Keratinocyte (primary cell): Measurements from ENCODE around the gene SPATA4. TPM values are rescaled to one million over a fixed set of nuclear protein-coding genes. Genes with fewer than 3 reads are reported as not detected.

Experiments used
- DNase-seq: peaks from one replicate; pipeline ENCODE4 v3.0.0-alpha.2; 2011; ENCODE audit warnings: low read depth, missing footprints, low spot score
- FAIRE-seq: peaks from 2 replicates; lab custom pipeline; 2011; peaks lifted over from hg19 to GRCh38; lab: Jason Lieb, UNC
- H2AFZ ChIP-seq: 2 replicates; pipeline ENCODE4 v1.6.0; 2012; ENCODE audit warnings: low read length, control low read depth, inconsistent platforms; ENCODE audit not compliant: control insufficient read depth
- H3K27ac ChIP-seq: 2 replicates; pipeline ENCODE4 v1.5.1; 2011; ENCODE audit warnings: low read length; ENCODE audit not compliant: control insufficient read depth, insufficient read depth
- H3K27me3 ChIP-seq: 3 replicates; pipeline ENCODE4 v1.6.0; 2011; ENCODE audit warnings: low read length; ENCODE audit not compliant: control insufficient read depth, insufficient read depth; ENCODE audit errors: extremely low read depth
- H3K36me3 ChIP-seq, 2 experiments: 2 replicates in 1 of 2; 3 replicates in 1 of 2; pipeline ENCODE4 v1.5.1; 2011; ENCODE audit warnings: low read length in 2 of 2, mild to moderate bottlenecking in 1 of 2; ENCODE audit not compliant: control insufficient read depth in 2 of 2, insufficient read depth in 2 of 2; ENCODE audit errors: extremely low read depth in 1 of 2
- H3K4me1 ChIP-seq: 3 replicates; pipeline ENCODE4 v1.5.1; 2011; ENCODE audit warnings: low read length; ENCODE audit not compliant: control insufficient read depth, insufficient read depth; ENCODE audit errors: extremely low read depth
- H3K4me2 ChIP-seq: 3 replicates; pipeline ENCODE4 v1.6.0; 2011; ENCODE audit warnings: low read depth, low read length; ENCODE audit not compliant: control insufficient read depth, insufficient read depth; ENCODE audit errors: extremely low read depth
- H3K4me3 ChIP-seq, 3 experiments: fragments of 200-600 bp in 1 of 3; sonication (generic) in 1 of 3; 2 replicates in 2 of 3; 3 replicates in 1 of 3; pipeline ENCODE4 v1.5.1; 2011 to 2016; ENCODE audit warnings: low read length in 3 of 3, mild to moderate bottlenecking in 3 of 3, control low read depth in 2 of 3, inconsistent platforms in 1 of 3, low read depth in 1 of 3, mixed read lengths in 1 of 3, mixed run types in 1 of 3, moderate library complexity in 1 of 3; ENCODE audit not compliant: control insufficient read depth in 2 of 3, insufficient read depth in 2 of 3; ENCODE audit errors: extremely low read depth in 1 of 3
- H3K79me2 ChIP-seq: 2 replicates; pipeline ENCODE4 v1.6.0; 2012; ENCODE audit warnings: low read length; ENCODE audit not compliant: control insufficient read depth, insufficient read depth
- H3K9ac ChIP-seq: 3 replicates; pipeline ENCODE4 v1.6.0; 2011; ENCODE audit warnings: low read length; ENCODE audit not compliant: control insufficient read depth, insufficient read depth; ENCODE audit errors: extremely low read depth
- H3K9me1 ChIP-seq: 3 replicates; pipeline ENCODE4 v1.6.0; 2011; ENCODE audit warnings: low read length; ENCODE audit not compliant: control insufficient read depth, insufficient read depth; ENCODE audit errors: extremely low read depth
- H3K9me3 ChIP-seq: 2 replicates; pipeline ENCODE4 v1.5.1; 2012; ENCODE audit warnings: low read depth, low read length; ENCODE audit not compliant: control insufficient read depth
- H4K20me1 ChIP-seq: 3 replicates; pipeline ENCODE4 v1.6.0; 2011; ENCODE audit warnings: low read length; ENCODE audit not compliant: control insufficient read depth, insufficient read depth; ENCODE audit errors: extremely low read depth
- CTCF ChIP-seq, 3 experiments: IDR thresholded peaks in 1 of 3; conservative IDR thresholded peaks in 1 of 3; optimal IDR thresholded peaks in 1 of 3; 2 replicates in 2 of 3; 3 replicates in 1 of 3; pipeline versions ENCODE3 to v1.5.1; 2011; ENCODE audit warnings: low read length in 3 of 3, mild to moderate bottlenecking in 3 of 3, moderate library complexity in 2 of 3, control low read depth in 1 of 3, inconsistent platforms in 1 of 3; ENCODE audit not compliant: insufficient read depth in 2 of 3; ENCODE audit errors: extremely low read depth in 1 of 3
- EZH2 ChIP-seq: IDR thresholded peaks from one replicate; pipeline ENCODE4 v1.6.1; 2012; ENCODE audit warnings: inconsistent platforms, mild to moderate bottlenecking, low read length, moderate library complexity
- dilution Hi-C: fragments of 300-500 bp; cut with MboI; formaldehyde crosslinking; loops from one replicate; pipeline ENCODE4 v1.7.0; 2020; ENCODE audit warnings: low sequenced_read_pairs; ENCODE audit not compliant: extremely low pct_ligation_motif_present
- polyA plus RNA-seq, 5 experiments: library from polyadenylated mRNA; depleted of rRNA in 3 of 5; stranded (reverse) in 3 of 5; stranded (forward) in 1 of 5; unstranded in 1 of 5; fragments of >200 nt; gene quantifications; 1 replicate in 1 of 5; 2 replicates in 3 of 5; 3 replicates in 1 of 5; pipeline versions ENCODE4 v1.2.1 to v1.2.3, GENCODE V29; 2011 to 2012; ENCODE audit warnings: missing spikeins in 2 of 5, low read depth in 1 of 5, low replicate concordance in 1 of 5

SPATA4 gene
- polyA plus RNA-seq, 1 donor (not counting 4 experiments of a cell fraction or from before 2014, with no cell fraction given): 0.12 TPM

DNA sequence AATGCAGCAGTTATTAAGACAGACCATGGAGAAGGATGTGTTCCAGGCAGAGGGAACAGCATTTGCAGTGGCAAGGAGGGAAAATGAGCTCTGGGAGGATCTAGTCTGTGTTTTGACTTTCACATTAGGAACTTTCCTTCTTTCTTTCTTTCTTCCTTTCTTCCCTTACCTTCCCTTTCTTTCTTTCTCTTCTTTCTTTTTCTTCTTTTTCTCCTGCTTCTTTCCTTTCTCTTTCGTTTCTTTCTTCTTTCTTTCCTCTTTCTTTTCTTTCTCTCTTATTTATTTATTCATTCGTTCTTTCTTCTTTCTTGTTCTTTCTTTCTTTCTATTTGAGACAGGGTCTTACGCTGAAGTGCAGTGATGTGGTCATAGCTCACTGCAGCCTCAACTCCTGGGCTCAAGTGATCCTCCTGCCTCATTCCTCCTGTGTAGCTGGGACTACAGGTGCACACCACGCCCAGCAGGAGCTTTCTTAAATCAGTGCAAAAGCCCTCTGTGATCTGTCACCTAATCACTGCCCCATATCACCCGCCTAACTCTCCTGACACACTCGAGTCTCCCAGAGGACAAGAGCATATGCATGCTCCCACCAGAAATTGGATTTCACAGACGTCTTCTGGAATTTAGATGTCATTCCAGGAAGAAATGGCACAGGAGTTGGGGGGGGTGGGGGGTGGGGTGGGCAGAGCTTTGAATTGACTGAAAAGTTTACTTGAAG lies 15.4 kb upstream of the SPATA4 start:
- Histone ChIP-seq H3K27me3 (peaks cover 11% of the 10 kb centered on the region), H3K79me2 (no peaks in the 10 kb centered on the region), H3K27ac (no peak overlapping the region), H4K20me1 (no peaks in the 10 kb centered on the region), H3K9me1 (no peaks in the 10 kb centered on the region), H3K9ac (no peak overlapping the region), H3K4me1 (no peaks in the 10 kb centered on the region), H2AFZ (no peak overlapping the region), H3K9me3 (no peaks in the 10 kb centered on the region), H3K4me3 (no peak overlapping the region), H3K36me3 (no peaks in the 10 kb centered on the region), H3K4me2 (no peak overlapping the region)
- no peak for FAIRE-seq
- TF ChIP-seq EZH2: no peak
- TF ChIP-seq CTCF (optimal IDR thresholded peaks at IDR 0.05 in 1 of 3, IDR thresholded peaks at IDR 0.05 in 1 of 3, conservative IDR thresholded peaks at IDR 0.05 in 1 of 3; ENCODE audit: extremely low read depth in 1 of 3, insufficient read depth in 2 of 3, low read length in 3 of 3): no peak
- dilution Hi-C loops: no loop called here
- no peak for DNase-seq

DNA sequence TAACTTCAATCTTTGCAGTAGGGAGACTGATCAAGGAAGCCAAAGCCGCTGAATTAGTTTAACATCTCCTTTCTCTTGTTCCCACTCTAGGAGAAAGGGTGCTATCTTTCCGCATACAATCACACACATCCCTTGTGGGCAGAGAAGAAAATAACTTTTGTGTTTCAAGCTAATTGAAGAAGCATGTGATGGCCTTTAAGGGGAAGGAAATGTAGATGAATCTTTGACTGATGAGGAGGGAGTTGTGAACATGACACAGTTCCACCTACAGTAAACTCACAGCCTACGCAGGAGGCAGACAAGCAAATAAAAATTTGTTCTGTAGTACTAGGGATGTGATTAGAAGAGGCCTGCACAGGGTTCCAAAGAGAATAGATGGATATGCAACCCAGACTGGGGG lies 14.7 kb upstream of the SPATA4 start:
- peaks cover 11% of the 10 kb centered on the region for H3K27me3 ChIP-seq
- FAIRE-seq (no peak), DNase-seq (no peak)
- H3K4me1 ChIP-seq: no peaks in the 10 kb centered on the region
- H2AFZ ChIP-seq: no peak overlapping the region
- H3K36me3 ChIP-seq: no peaks in the 10 kb centered on the region
- no peaks in the 10 kb centered on the region for H3K9me3 ChIP-seq
- TF ChIP-seq CTCF (optimal IDR thresholded peaks at IDR 0.05 in 1 of 3, IDR thresholded peaks at IDR 0.05 in 1 of 3, conservative IDR thresholded peaks at IDR 0.05 in 1 of 3; ENCODE audit: extremely low read depth in 1 of 3, insufficient read depth in 2 of 3, low read length in 3 of 3) (no peak), EZH2 (no peak)
- no peaks in the 10 kb centered on the region for H4K20me1 ChIP-seq
- no peak overlapping the region for H3K27ac ChIP-seq
- dilution Hi-C loops: no loop called here
- H3K4me2 ChIP-seq: no peak overlapping the region
- no peaks in the 10 kb centered on the region for H3K9me1 ChIP-seq
- no peak overlapping the region for H3K9ac ChIP-seq
- H3K79me2 ChIP-seq: no peaks in the 10 kb centered on the region
- no peak overlapping the region for H3K4me3 ChIP-seq
